Ectodermal cell (in vitro differentiated cells): ENCODE measurements around the gene RFXANK.
"Not testable (repeated sequence)": the region's sequence is repeated elsewhere in the genome, so short reads cannot be mapped to it uniquely, and the experiment has no call there.

ENCODE experiments used
- H3K27ac ChIP-seq: 2 replicates; pipeline ENCODE4 v1.7.0; 2013; ENCODE audit warnings: mild to moderate bottlenecking, low read depth, low read length; ENCODE audit not compliant: insufficient read depth, poor library complexity, severe bottlenecking
- H3K27me3 ChIP-seq: 2 replicates; pipeline ENCODE4 v1.7.0; 2013; ENCODE audit warnings: mild to moderate bottlenecking, low read length; ENCODE audit not compliant: insufficient read depth, control insufficient read depth, poor library complexity, severe bottlenecking
- H3K36me3 ChIP-seq: one replicate; pipeline ENCODE4 v1.7.0; 2013; ENCODE audit warnings: low read length; ENCODE audit not compliant: control insufficient read depth, insufficient read depth
- H3K4me1 ChIP-seq: one replicate; pipeline ENCODE4 v1.7.0; 2013; ENCODE audit warnings: low read length; ENCODE audit not compliant: control insufficient read depth, insufficient read depth
- H3K4me3 ChIP-seq: 2 replicates; pipeline ENCODE4 v1.7.0; 2013; ENCODE audit warnings: low read depth, low read length, control low read depth; ENCODE audit not compliant: insufficient read depth
- H3K9me3 ChIP-seq: 2 replicates; pipeline ENCODE4 v1.7.0; 2013; ENCODE audit warnings: mild to moderate bottlenecking, low read length, moderate library complexity; ENCODE audit not compliant: control insufficient read depth
- WGBS, 2 experiments: methylation state at CpG; one replicate each; pipeline ENCODE4 v1.1.7; 2013; ENCODE audit warnings: missing lambda C conversion rate in 2 of 2; 5-methylcytosine and 5-hydroxymethylcytosine counted together

RFXANK gene

GRCh38 chr19:19169236-19170052, 22.6 kb upstream of the RFXANK start:
- H3K27me3 ChIP-seq, result peaks cover 27% of the 10 kb centered on the region
- H3K27ac ChIP-seq, result no peak overlapping the region
- no peak overlapping the region for H3K4me3 ChIP-seq
- 70 to 77% methylated on average over 9 of the region's 9 CpGs for WGBS, 2 experiments
- no peaks in the 10 kb centered on the region for H3K9me3 ChIP-seq
- H3K4me1 ChIP-seq, result peaks cover 6% of the 10 kb centered on the region
- H3K36me3 ChIP-seq, result no peaks in the 10 kb centered on the region

DNA sequence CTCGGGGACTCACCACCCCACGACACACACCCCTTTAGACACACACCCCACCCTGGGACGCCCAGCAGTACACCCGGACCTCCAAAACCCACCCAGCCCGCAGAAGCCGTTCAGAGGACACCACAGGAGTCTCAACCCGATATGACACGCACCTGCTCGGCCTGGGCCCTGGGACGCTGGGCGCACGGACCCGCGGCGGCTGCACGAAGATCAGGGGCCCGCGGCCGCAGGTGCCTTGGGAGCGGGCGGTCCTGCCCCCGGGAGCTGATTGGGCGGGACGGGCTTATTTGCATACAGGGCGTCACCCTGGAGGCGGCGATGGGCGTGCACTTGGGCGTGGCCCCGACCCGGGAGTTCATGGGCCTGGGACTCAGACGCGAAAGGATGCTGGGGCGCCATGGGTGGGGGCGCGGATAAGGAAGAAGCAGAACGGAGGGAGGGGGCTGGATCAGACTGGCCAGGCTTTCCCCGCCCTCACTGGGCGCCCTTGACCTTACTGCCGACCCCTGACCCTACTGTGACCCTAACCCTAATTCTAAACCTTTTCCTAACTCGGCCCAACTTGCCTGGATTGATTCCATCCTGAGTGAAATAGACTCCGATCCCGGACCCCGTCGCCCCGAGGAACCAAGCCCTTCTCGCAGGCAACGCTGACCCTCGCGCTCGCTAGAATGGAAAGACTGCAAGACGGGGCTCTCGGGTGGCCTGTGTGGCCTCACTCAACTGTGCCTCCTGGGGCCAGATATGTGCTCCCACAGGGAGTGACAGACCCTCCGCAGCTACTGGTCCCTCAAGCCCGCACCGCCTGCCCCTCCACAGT, 21.8 kb upstream of the RFXANK start, which contains the start of gene MEF2B:
TSS of gene MEF2B (minus strand) at position 211 of the 820 bp plus-strand sequence. CDS start 19,528 bp downstream, outside the sequence.
- WGBS, 2 experiments, result 20 to 21% methylated on average over 56 of the region's 56 CpGs
- Histone ChIP-seq H3K36me3 (no peaks in the 10 kb centered on the region), H3K27me3 (peaks cover 27% of the 10 kb centered on the region)

GRCh38 chr19:19170873-19171672, 21.0 kb upstream of the RFXANK start:
- 88 to 92% methylated on average over 6 of the region's 6 CpGs for WGBS, 2 experiments
- Histone ChIP-seq H3K9me3 (no peaks in the 10 kb centered on the region), H3K36me3 (no peaks in the 10 kb centered on the region), H3K4me1 (peaks cover 6% of the 10 kb centered on the region), H3K27me3 (peaks cover 27% of the 10 kb centered on the region), H3K27ac (no peak overlapping the region), H3K4me3 (no peak overlapping the region)

More for the DNA sequence above, 21.8 kb upstream of the RFXANK start, which contains the start of gene MEF2B:
- Histone ChIP-seq H3K4me1 (peaks cover 6% of the 10 kb centered on the region), H3K27ac (no peak within 1 kb of the TSS), H3K9me3 (no peaks in the 10 kb centered on the region), H3K4me3 (no peak within 1 kb of the TSS)

DNA sequence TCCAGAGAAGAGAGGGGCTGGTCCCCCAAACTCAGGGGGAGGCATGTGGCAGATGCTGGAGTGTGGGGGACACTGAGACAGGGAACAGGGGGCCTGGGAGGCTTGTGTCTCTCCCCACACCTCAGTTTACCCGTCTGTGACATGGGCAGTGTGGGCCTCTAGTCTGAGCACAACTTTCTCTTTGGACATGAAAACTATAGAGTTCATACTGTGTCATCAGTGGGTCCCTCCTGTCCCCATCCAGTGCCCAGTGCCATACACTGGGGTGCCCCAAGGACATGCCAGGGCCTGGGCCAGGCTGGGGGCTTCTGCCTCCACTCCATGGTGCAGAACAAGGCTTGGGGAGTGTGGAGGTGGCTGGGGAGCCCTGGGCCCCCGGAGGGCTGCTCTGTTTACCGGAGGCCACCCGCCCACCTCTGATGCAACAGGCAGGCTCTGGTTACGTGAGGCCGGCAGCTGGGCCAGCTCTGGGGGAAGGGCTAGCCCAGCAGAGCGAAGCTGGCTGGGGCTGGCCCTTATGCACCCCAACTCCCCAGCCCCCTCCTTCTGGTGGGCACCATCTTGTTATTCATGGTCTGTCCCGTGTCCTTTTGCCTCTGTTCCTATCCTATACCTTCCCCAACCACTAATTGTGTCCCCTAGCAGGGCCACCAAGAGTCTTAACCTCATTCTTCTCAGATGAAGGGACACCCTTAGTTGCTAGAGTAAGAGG, 20.1 kb upstream of the RFXANK start:
- peaks cover 6% of the 10 kb centered on the region for H3K4me1 ChIP-seq
- WGBS, 2 experiments, result 70% methylated on average over 8 of the region's 8 CpGs
- no peaks in the 10 kb centered on the region for H3K9me3 ChIP-seq
- no peak overlapping the region for H3K27ac ChIP-seq
- no peak overlapping the region for H3K4me3 ChIP-seq
- H3K36me3 ChIP-seq, result no peaks in the 10 kb centered on the region
- peaks cover 27% of the 10 kb centered on the region for H3K27me3 ChIP-seq

DNA sequence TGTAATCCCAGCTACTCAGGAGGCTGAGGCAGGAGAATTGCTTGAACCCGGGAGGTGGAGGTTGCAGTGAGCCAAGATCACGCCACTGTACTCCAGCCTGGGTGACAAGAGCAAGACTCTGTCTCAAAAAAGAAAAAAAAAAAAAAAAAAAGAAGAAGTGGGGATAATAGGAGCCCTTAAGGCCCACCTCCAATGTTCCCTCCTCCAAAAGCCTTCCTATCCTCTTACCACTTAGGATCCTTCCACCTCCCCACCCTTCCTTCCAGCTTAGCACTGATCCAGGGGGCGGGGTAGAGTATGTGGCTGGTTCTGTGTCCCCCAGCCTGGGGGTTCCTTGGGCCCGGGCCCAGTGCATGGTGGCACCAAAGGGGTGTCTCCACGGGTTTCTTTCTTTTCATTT, 18.8 kb upstream of the RFXANK start:
- H3K36me3 ChIP-seq, H3K27ac ChIP-seq, H3K9me3 ChIP-seq, H3K4me3 ChIP-seq, H3K4me1 ChIP-seq: not testable (repeated sequence)
- 90 to 94% methylated on average over 4 of the region's 5 CpGs for whole genome bisulfite sequencing, 2 experiments
- peaks cover 27% of the 10 kb centered on the region for H3K27me3 ChIP-seq

DNA sequence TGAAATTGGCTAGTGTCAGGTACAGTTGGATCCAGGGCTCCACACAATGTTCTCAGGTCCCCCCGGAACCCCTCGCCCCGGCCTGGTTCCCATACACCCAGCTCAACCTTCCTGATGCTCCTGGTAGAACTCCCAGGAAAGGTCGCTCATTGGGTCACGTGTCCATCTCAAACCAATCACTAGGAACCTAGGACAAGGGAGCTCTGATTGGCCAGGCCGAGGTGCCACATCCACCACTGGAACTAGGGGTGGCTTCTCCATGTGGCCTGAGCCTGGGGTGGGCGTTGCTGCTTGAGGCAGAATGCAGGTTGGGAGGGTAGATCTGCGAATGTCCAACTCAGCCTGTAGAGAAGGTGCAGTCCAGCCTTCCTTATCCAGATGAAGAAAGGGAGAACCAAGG, 15.1 kb upstream of the RFXANK start:
- no peak overlapping the region for H3K27ac ChIP-seq
- H3K36me3 ChIP-seq, result no peaks in the 10 kb centered on the region
- H3K4me1 ChIP-seq, result no peaks in the 10 kb centered on the region
- no peaks in the 10 kb centered on the region for H3K27me3 ChIP-seq
- H3K4me3 ChIP-seq, result no peak overlapping the region
- WGBS, 2 experiments, result 87 to 89% methylated on average over 8 of the region's 8 CpGs
- no peaks in the 10 kb centered on the region for H3K9me3 ChIP-seq

GRCh38 chr19:19179548-19180441, 12.3 kb upstream of the RFXANK start:
- Histone ChIP-seq H3K9me3 (no peaks in the 10 kb centered on the region), H3K36me3 (peaks cover 3% of the 10 kb centered on the region), H3K27me3 (no peaks in the 10 kb centered on the region), H3K4me3 (no peak overlapping the region), H3K4me1 (no peaks in the 10 kb centered on the region), H3K27ac (no peak overlapping the region)
- 92% methylated on average over 17 of the region's 17 CpGs for WGBS, 2 experiments

- H3K36me3 ChIP-seq, result peaks cover 3% of the 10 kb centered on the region
- no peak overlapping the region for H3K4me3 ChIP-seq
- WGBS, 2 experiments, result 94 to 95% methylated on average over 9 of the region's 9 CpGs
- no peak overlapping the region for H3K27ac ChIP-seq
- no peaks in the 10 kb centered on the region for H3K27me3 ChIP-seq
- no peaks in the 10 kb centered on the region for H3K4me1 ChIP-seq
- H3K9me3 ChIP-seq, result no peaks in the 10 kb centered on the region
Observed at GRCh38 chr19:19181488-19181998, 10.5 kb upstream of the RFXANK start.
